Mucosa of stomach (tissue), 1 donor: ENCODE results near the gene ANTXR1.

Experiments used
- H3K27me3 ChIP-seq: one replicate; pipeline ENCODE4 v1.7.0; 2013; ENCODE audit warnings: mild to moderate bottlenecking, low read length; ENCODE audit not compliant: control insufficient read depth, insufficient read depth
- H3K36me3 ChIP-seq: one replicate; pipeline ENCODE4 v1.7.0; 2013; ENCODE audit warnings: low read length; ENCODE audit not compliant: control insufficient read depth, insufficient read depth
- H3K4me1 ChIP-seq: one replicate; pipeline ENCODE4 v1.7.0; 2013; ENCODE audit warnings: mild to moderate bottlenecking, low read length; ENCODE audit not compliant: control insufficient read depth, insufficient read depth
- H3K4me3 ChIP-seq: one replicate; pipeline ENCODE4 v1.7.0; 2013; ENCODE audit warnings: low read length
- H3K9ac ChIP-seq: one replicate; pipeline ENCODE4 v1.7.0; 2013; ENCODE audit warnings: mild to moderate bottlenecking, low read length, moderate library complexity
- H3K9me3 ChIP-seq: one replicate; pipeline ENCODE4 v1.7.0; 2013; ENCODE audit warnings: mild to moderate bottlenecking, low read length, moderate library complexity; ENCODE audit not compliant: control insufficient read depth
- donor health status: Pancreatic carcinoma.

Gene ANTXR1

DNA sequence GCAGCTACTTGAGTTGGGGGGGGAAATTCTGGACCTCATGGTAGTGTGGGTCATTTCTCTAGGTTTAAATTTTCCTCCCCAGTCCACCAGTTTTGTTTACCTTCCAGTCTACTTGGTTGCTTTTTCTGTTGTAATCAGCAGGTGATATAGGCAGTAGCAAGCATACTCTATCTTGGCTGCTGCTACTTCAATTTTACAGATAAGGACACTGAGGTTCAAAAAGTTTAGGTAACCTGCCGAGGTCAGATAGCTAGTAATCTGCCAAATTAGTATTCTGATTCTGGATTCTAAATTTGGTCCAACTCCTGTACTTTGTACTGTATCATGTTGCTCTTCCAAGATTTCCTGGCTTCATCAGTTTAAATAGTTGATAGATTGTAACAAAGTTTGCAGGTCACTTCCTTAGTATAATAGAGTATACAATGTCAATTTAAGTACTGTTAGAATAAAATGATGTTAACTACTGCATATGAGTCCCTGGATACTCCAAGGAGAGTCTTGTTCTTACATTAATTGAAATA lies 34.7 kb downstream of the ANTXR1 start:
- H3K36me3 ChIP-seq = no peaks in the 10 kb centered on the region
- H3K9ac ChIP-seq = no peak overlapping the region
- H3K4me3 ChIP-seq = no peak overlapping the region
- peaks cover 10% of the 10 kb centered on the region for H3K4me1 ChIP-seq
- H3K27me3 ChIP-seq = no peaks in the 10 kb centered on the region
- H3K9me3 ChIP-seq = no peaks in the 10 kb centered on the region

DNA sequence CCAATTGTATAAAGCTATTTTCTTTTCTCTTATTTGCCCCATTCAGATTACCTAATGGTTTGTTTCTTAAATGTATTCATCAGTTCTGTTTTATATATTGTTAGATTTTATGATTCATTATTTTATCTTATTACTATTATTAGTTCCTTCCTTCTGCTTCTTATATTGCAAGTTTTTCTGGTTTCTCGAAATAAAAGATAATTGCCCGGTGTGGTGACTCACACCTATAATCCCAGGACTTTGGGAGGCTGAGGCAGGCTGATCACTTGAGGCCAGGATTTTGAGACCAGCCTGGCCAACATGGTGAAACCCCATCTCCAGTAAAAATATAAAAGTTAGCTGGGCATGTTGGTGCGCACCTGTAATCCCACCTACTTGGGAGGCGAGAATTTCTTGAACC lies 37.8 kb downstream of the ANTXR1 start:
- Histone ChIP-seq H3K9me3 (no peaks in the 10 kb centered on the region), H3K27me3 (no peaks in the 10 kb centered on the region), H3K4me3 (no peak overlapping the region), H3K4me1 (peaks cover 8% of the 10 kb centered on the region), H3K36me3 (no peaks in the 10 kb centered on the region), H3K9ac (no peak overlapping the region)

DNA sequence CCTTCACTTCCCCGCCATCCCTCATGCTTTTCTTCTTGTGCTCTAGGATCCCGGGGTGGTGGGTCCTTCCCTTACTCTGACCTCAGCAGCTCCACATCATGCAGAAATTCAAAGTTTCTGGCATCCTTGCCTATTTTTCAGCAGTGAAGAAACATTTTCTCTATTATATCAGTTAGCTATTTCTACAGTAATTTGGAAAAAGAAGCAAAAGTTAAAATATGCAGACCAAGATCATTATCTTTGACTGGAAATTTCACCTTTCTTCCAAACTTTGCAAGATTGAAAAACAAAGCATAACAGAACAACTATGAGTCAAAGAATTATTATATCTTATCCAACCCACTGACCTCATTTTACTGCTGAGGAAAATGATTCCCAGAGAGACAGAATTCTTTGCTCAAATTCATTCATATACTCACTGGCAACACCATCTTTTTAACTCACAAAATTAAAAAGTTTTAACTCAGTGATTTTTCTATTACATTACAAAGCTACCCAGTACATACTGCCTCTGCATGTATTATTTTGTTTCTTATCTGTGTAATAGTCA lies 40.5 kb downstream of the ANTXR1 start:
- no peak overlapping the region for H3K9ac ChIP-seq
- H3K9me3 ChIP-seq = no peaks in the 10 kb centered on the region
- no peaks in the 10 kb centered on the region for H3K36me3 ChIP-seq
- H3K4me1 ChIP-seq = no peaks in the 10 kb centered on the region
- no peak overlapping the region for H3K4me3 ChIP-seq
- no peaks in the 10 kb centered on the region for H3K27me3 ChIP-seq

DNA sequence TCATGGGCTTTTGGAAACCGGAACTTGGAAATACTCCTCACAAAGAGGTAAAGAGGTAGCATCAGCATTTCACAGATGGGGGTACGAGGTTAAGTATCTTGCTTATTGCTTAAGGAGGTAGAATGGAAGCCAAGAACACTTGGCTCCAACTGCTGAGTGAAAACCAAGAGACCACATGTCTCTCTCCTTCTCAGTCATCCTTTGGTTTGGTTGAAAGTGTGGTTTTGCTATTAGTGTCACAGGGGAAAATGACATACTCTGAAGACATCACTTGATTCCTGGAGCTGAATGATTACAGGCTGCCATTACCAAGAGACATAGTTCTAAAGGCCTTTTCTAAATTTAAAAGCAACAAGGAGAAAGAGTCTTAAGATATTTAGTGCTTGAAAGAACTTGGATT lies 41.5 kb downstream of the ANTXR1 start:
- no peaks in the 10 kb centered on the region for H3K9me3 ChIP-seq
- no peak overlapping the region for H3K9ac ChIP-seq
- H3K4me1 ChIP-seq = no peaks in the 10 kb centered on the region
- H3K27me3 ChIP-seq = no peaks in the 10 kb centered on the region
- H3K36me3 ChIP-seq = no peaks in the 10 kb centered on the region
- H3K4me3 ChIP-seq = no peak overlapping the region

DNA sequence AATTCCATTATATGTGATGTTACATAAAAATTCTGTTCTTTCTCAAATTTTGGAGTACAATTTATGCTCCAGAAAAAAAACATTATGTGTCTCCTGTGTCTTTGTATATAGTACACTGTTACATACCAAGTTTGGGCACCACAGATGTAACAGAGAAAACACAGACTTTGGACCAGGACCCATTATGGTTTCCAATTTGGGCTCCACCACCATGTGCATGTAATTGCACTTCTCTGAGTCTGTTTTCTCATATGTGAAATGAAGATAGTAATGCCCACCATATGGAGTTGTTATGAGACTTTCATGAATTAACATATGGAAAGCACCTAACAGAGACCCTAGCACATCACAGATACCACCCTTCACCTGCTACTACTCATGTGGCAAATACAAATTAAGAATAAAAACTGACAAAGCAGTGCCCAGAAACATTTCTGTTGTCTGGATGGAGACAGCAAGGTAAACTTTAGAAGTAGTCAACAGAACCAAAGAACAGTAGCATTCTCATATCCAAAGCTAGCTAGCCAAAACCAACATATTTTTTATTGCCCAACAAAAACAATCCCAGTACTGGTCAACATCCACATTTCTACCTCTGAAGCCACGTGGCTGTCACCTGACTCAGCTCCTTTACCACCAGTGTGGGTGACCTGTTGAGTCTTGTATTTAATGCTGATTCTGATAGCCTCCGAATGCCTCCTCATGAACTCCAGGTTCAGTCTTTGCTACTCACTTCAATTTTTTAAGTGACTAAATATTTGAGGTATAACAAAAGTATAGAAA lies 42.9 kb downstream of the ANTXR1 start:
- Histone ChIP-seq H3K4me3 (no peak overlapping the region), H3K9ac (no peak overlapping the region), H3K9me3 (no peaks in the 10 kb centered on the region), H3K36me3 (no peaks in the 10 kb centered on the region), H3K4me1 (no peaks in the 10 kb centered on the region), H3K27me3 (no peaks in the 10 kb centered on the region)

DNA sequence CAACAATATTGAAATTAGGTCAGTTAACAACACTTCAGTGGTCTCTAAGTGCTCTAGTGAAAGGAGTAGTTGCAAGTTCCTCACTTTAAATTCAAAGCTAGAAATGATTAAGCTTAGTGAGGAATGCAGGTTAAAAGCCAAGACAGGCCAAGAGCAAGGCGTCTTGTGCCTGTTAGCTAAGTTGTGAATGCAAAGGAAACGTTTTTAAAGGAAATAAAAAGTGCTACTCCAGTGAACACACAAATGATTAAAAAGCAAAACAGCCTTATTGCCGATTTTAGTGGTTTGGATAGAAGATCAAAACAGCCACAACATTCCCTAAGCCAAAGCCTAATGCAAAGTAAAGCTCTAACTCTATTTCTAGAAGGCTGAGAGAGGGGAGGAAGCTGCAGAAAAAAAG lies 44.7 kb downstream of the ANTXR1 start:
- Histone ChIP-seq H3K4me1 (peaks cover 12% of the 10 kb centered on the region), H3K36me3 (no peaks in the 10 kb centered on the region), H3K27me3 (no peaks in the 10 kb centered on the region), H3K4me3 (no peak overlapping the region), H3K9ac (no peak overlapping the region), H3K9me3 (no peaks in the 10 kb centered on the region)

DNA sequence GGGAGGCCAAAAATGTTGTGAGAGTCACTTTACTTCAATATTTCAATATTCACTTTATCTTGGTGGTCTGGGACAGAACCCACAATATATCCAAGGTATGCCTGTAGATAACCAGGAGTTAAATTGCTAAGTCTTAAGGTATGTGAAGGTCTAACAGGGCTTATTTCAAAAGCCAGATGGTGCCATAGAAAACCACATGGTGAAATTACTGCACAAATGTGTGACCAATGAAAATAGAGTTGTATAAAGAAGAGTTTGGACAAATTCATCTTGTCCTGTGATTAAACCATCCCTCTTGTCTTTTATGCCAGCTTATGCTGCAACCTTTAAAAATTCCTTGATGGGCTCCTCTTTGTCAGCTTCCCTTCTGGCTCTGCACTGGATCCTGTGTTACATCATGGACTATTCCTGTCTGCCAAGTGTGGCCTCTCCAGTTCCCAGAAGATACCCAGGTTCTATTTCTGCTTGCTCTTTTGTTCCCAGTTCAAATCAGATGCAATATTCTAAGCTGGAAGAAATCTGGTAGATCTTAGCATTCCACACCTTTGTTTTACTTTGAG lies 46.8 kb downstream of the ANTXR1 start:
- Histone ChIP-seq H3K36me3 (no peaks in the 10 kb centered on the region), H3K9me3 (no peaks in the 10 kb centered on the region), H3K4me1 (peaks cover 13% of the 10 kb centered on the region), H3K9ac (no peak overlapping the region), H3K27me3 (no peaks in the 10 kb centered on the region), H3K4me3 (no peak overlapping the region)

DNA sequence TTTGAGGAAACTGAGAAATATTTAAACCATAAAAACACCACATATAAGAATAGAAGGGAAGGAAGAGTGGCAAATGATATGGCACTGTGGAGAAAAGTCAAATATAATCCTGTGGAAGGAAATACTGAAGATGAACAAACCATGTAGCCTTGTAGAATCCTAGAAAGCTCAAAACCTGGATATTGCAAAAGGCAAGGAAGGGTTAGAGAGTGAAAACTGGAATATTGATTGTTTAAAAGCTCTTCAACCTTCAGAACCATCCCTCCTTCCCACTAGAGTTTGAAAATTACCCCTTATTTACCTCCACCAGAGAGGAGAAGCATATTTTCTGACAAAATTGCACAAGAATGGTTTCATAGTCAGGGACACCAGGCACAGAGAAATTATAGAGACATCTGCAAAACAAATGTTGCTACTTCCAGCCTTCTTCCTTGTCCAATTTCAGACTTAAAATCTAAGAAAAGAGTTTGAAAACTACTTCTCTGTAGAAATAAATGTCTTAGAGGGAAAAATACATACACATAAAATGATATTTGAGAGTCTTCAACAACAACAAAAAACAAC lies 48.0 kb downstream of the ANTXR1 start:
- H3K9ac ChIP-seq = no peak overlapping the region
- H3K36me3 ChIP-seq = no peaks in the 10 kb centered on the region
- peaks cover 13% of the 10 kb centered on the region for H3K4me1 ChIP-seq
- H3K27me3 ChIP-seq = no peaks in the 10 kb centered on the region
- H3K9me3 ChIP-seq = no peaks in the 10 kb centered on the region
- no peak overlapping the region for H3K4me3 ChIP-seq

DNA sequence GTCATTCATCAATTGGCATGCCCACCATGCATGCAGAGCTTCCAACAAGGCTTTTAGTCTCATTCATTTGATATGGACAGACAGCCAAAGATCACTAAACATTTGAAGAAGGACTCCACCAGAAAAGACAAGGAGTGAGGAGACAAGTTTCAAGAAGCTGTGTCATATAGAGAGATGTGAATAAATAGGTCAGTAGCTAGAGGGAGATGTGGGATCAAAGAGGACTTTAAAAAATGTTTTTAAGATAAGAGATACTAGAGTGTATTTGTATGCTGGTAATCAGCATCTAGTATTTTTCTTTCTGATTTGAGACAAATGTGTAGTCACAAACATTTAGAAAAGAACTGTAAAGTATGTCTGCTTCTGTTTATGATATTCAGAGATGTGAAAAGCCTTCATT lies 48.5 kb downstream of the ANTXR1 start:
- H3K9ac ChIP-seq = no peak overlapping the region
- H3K36me3 ChIP-seq = no peaks in the 10 kb centered on the region
- peaks cover 13% of the 10 kb centered on the region for H3K4me1 ChIP-seq
- H3K27me3 ChIP-seq = no peaks in the 10 kb centered on the region
- H3K4me3 ChIP-seq = no peak overlapping the region
- H3K9me3 ChIP-seq = no peaks in the 10 kb centered on the region

DNA sequence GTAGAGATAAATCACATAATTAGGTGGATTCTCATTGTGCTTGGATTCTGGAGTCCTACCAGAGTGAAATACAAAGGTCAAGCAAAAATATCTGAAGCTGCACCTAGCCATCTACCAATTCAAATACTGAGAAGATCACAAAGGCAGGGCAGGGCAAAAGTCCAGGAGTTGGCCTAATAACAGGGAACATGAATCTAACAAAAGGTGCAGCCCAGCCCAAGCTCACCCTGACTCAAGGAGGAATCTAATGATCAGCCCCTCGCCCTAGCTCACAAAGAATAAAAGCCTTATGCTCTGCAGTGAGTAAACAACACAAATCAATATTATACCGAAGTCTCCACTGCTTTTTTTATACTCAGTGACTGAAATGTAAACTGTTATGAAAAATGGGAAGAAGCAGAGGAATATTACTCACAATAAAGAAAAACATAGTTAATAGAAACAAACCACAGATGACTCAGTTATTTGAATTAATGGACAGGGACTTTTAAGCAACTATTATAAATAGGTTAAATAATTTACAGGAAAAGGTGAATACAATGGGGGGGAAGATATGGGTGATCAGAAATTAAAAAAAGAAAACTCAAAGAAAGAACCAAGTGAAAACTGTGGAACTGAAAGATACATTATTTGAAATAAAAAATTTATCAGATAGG lies 49.5 kb downstream of the ANTXR1 start:
- H3K27me3 ChIP-seq = no peaks in the 10 kb centered on the region
- H3K36me3 ChIP-seq = no peaks in the 10 kb centered on the region
- no peaks in the 10 kb centered on the region for H3K9me3 ChIP-seq
- H3K4me3 ChIP-seq = no peak overlapping the region
- H3K4me1 ChIP-seq = peaks cover 13% of the 10 kb centered on the region
- no peak overlapping the region for H3K9ac ChIP-seq

DNA sequence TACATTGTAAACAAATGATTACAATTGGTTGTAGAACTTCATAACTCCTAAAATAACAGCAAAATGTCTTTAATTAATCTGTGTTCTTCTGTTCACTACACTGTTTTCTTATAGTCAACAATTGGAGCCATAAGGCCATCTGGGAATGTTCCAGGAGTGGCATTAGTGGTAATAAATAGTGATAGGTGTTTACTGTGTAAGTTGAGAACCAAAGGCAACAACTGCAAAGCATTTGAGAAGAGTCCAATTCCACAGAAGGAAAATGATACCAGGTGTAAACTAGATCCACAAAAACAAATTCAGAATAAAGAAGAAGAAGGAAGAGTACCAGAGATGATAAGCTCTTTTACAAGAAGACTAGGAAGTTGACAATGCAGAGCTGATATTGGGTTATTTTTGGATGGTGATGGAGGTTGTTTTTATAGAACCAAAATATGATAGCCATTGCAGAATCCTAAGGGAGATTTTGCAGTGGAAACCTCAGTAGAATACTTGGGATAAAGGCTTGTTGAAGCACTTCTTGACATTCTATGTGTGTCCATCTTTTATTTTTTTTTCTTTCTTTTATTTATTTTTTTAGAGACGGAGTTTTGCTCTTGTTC lies 52.9 kb downstream of the ANTXR1 start:
- Histone ChIP-seq H3K27me3 (no peaks in the 10 kb centered on the region), H3K9ac (no peak overlapping the region), H3K9me3 (no peaks in the 10 kb centered on the region), H3K36me3 (no peaks in the 10 kb centered on the region), H3K4me3 (no peak overlapping the region), H3K4me1 (peaks cover 13% of the 10 kb centered on the region)
